SK-N-MC (cell line): ENCODE data around the gene ATXN7L2.

Source experiments
- EZH2 ChIP-seq: fragments of 200-600 bp; sonication (generic); IDR thresholded peaks from one replicate; pipeline ENCODE4 v1.6.1; 2017; ENCODE audit warnings: antibody characterized with exemption
- POLR2AphosphoS5 ChIP-seq: IDR thresholded peaks from 2 replicates; pipeline ENCODE4 v1.6.1; 2012; ENCODE audit warnings: mild to moderate bottlenecking, low read depth, low read length, borderline replicate concordance

DNA sequence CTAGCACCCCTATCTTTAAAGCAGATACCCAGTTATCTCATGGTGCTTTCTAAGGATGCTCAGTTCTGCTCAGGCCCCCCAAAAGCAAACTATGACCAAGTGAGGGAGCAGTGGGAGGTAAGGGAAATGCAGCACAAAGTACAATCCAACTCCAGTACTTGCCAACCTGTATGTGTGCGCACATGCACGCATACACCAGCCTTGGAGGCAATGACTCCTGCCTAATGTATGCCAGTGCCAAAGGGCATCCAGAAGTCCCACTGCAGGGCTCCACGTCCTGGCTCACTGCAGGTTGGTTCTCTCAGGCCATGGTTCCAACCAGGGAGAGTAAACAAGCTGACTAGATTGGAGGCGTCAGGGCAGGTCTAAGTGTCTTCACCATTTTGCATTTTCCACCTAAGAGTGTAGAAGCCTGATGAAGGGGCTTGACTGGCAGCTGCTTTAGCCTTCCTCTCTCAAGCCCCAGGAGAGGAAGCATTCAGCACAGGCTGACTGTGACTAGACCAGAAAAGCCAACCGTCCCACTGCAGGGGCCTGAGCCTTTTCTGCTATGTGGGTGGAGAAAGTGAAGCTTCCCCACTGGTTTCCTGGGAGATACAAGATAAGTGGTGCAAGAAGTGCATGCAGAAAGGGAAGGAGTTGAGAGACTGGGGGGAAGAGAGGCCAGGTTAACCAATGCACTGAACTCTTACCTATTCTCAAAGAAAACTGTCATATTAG, 18.1 kb downstream of the ATXN7L2 start:
- no peak for TF ChIP-seq EZH2
- no peak for TF ChIP-seq POLR2AphosphoS5
